Esophagus muscularis mucosa (tissue), 4 donors: ENCODE measurements around the gene SEC22A.

Experiments
- EP300 ChIP-seq: sonication (generic); formaldehyde crosslinking; IDR thresholded peaks from one replicate; pipeline ENCODE4 v1.6.1; 2017; ENCODE audit warnings: antibody characterized with exemption
- POLR2A ChIP-seq: fragments of 450-650 bp; IDR thresholded peaks from one replicate; pipeline ENCODE4 v1.6.1; 2017; ENCODE audit warnings: antibody characterized with exemption, moderate library complexity, mild to moderate bottlenecking, low read depth
- POLR2AphosphoS5 ChIP-seq, 2 donors: sonication (generic); formaldehyde crosslinking; IDR thresholded peaks; one replicate each; pipeline ENCODE4 v1.6.1; 2017; ENCODE audit warnings: antibody characterized with exemption in 2 of 2
- TF ChIP-seq, protein P1 (sequence below), 3 experiments: fragments of 200-600 bp in 2 of 3; fragments of 450-650 bp in 1 of 3; sonication (generic) in 2 of 3; IDR thresholded peaks; one replicate each; pipeline ENCODE4 v1.5.1; 2017 to 2019; ENCODE audit warnings: antibody characterized with exemption in 3 of 3, mild to moderate bottlenecking in 2 of 3, moderate library complexity in 1 of 3

DNA sequence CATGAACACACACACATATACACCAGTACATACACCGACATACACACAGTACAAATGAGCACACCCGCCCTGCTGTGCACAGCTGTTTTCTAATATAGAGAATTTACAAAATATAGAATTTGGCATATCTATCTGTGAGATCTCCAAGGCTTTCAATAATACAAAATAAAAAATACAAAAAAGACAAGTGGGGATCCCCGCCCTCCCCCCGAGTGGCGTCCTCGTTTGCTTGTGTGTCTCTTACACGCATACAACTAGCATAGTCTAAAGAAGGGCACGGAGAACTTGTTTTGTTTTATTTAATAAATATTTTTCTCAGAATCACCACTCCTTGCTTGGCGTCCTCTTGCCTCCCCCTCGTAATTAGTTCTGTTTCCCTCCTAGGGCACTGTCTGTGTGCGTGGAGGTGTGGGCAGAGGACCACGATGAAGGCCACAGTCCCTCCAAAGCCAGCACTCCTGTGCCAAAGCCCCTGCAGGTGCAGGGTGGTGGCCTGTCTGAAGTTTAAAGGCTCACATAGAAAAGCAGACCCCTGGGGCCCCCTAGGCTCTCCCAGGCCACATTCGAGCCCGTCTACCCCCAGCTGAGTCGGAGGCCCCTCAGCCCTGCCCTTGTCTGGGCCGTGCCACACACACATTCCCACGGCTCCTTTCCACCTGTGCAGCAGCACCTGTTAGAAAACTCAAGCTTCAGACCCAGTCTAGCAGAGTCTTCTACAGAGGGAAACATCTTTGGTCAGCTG, 82.1 kb downstream of the SEC22A start:
- TF ChIP-seq POLR2A: no peak
- TF ChIP-seq, protein P1, sequence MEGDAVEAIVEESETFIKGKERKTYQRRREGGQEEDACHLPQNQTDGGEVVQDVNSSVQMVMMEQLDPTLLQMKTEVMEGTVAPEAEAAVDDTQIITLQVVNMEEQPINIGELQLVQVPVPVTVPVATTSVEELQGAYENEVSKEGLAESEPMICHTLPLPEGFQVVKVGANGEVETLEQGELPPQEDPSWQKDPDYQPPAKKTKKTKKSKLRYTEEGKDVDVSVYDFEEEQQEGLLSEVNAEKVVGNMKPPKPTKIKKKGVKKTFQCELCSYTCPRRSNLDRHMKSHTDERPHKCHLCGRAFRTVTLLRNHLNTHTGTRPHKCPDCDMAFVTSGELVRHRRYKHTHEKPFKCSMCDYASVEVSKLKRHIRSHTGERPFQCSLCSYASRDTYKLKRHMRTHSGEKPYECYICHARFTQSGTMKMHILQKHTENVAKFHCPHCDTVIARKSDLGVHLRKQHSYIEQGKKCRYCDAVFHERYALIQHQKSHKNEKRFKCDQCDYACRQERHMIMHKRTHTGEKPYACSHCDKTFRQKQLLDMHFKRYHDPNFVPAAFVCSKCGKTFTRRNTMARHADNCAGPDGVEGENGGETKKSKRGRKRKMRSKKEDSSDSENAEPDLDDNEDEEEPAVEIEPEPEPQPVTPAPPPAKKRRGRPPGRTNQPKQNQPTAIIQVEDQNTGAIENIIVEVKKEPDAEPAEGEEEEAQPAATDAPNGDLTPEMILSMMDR (IDR thresholded peaks at IDR 0.05): no peak
- no peak for TF ChIP-seq POLR2AphosphoS5 (IDR thresholded peaks at IDR 0.05)
- no peak for TF ChIP-seq EP300
